Measurements from ENCODE around the gene SLC35A3. TPM values are rescaled to one million over a fixed set of nuclear protein-coding genes. Genes with fewer than 3 reads are reported as not detected.

Gene SLC35A3
- total and polyA plus RNA-seq, 9 of the 15 experiments (the other 6 are each of a cell fraction or from before 2014, with no cell fraction given): 3.5 to 21.7 (median 13.2) TPM

DNA sequence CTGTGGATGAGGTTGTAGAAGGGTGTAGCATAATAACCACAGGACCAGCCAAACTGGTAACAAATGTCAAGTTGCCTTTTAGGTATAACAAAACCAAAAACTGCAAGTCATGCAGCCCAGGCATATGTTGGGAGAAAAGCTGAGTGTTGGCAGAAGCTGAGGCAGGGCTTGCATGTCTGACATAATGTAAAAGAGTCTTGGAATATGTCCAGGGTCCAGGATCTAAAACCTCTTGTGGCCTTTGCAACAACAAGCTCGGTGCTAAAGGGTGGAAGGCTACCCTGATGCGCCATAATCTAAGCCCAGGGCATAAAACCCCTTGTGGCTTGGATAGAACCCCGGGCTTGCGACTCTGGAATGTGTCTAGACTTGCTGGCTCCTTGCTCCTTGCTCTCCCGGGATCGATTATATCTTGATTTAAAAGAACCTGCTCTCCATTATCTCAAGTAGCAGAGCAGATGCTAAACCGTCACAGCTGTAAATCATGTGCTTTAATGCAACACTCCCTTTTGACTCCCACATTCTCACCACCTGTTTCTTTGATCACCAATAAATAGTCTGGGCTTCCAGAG, 26.5 kb upstream of the SLC35A3 start (continued):
- no peak for TF ChIP-seq SUPT5H (IDR thresholded peaks at IDR 0.05)
- no peak for TF ChIP-seq ZKSCAN1 (IDR thresholded peaks at IDR 0.05; ENCODE audit: low read depth, low read length)
- peak; percentile 51; the same call in 1 of the 2 replicates for TF ChIP-seq RNF2 (IDR thresholded peaks at IDR 0.05)
- TF ChIP-seq SRF (CRISPR knock-in tag; IDR thresholded peaks at IDR 0.05): no peak
- TF ChIP-seq SMC3 (conservative IDR thresholded peaks at IDR 0.05; ENCODE audit: insufficient read depth, low read depth, low read length): no peak
- TF ChIP-seq ZNF696 (CRISPR knock-in tag; conservative IDR thresholded peaks at IDR 0.05): no peak
- no peak for TF ChIP-seq RBM25 (IDR thresholded peaks at IDR 0.05; ENCODE audit: low read depth, low read length, severe bottlenecking)
- TF ChIP-seq REST (IDR thresholded peaks at IDR 0.05; ENCODE audit: borderline replicate concordance): no peak; the same call in 1 of the 2 replicates
- no peak for TF ChIP-seq REST (CRISPR knock-in tag; IDR thresholded peaks at IDR 0.05; ENCODE audit: low read depth)
- TF ChIP-seq, protein P1, sequence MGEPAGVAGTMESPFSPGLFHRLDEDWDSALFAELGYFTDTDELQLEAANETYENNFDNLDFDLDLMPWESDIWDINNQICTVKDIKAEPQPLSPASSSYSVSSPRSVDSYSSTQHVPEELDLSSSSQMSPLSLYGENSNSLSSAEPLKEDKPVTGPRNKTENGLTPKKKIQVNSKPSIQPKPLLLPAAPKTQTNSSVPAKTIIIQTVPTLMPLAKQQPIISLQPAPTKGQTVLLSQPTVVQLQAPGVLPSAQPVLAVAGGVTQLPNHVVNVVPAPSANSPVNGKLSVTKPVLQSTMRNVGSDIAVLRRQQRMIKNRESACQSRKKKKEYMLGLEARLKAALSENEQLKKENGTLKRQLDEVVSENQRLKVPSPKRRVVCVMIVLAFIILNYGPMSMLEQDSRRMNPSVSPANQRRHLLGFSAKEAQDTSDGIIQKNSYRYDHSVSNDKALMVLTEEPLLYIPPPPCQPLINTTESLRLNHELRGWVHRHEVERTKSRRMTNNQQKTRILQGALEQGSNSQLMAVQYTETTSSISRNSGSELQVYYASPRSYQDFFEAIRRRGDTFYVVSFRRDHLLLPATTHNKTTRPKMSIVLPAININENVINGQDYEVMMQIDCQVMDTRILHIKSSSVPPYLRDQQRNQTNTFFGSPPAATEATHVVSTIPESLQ (CRISPR knock-in tag; IDR thresholded peaks at IDR 0.05): no peak
- TF ChIP-seq ZNF354B (CRISPR knock-in tag; IDR thresholded peaks at IDR 0.05): no peak
- no peak for TF ChIP-seq HMG20B (CRISPR knock-in tag; IDR thresholded peaks at IDR 0.05)
- peak; percentile 54 for TF ChIP-seq DACH1 (IDR thresholded peaks at IDR 0.05; ENCODE audit: partially characterized antibody)
- no peak for TF ChIP-seq ZNF583 (CRISPR knock-in tag; IDR thresholded peaks at IDR 0.05)
- TF ChIP-seq OTX1 (CRISPR knock-in tag; IDR thresholded peaks at IDR 0.05): no peak
- peak; percentile 77 for TF ChIP-seq ZEB2 (IDR thresholded peaks at IDR 0.05)
- TF ChIP-seq ZFX (CRISPR knock-in tag; IDR thresholded peaks at IDR 0.05): 0 out of 2 replicates have a peak, but pooled peaks have one; percentile 24
- TF ChIP-seq HNRNPLL (IDR thresholded peaks at IDR 0.05; ENCODE audit: low read depth, low read length, poor library complexity, severe bottlenecking): no peak
- TF ChIP-seq TAF15 (IDR thresholded peaks at IDR 0.05; ENCODE audit: low read depth, low read length): no peak
